Activated CD8-positive, alpha-beta memory T cell treated with anti-CD3 and anti-CD28 coated beads, Interleukin-2, amount 10 ng/mL, durations not matched to agents 7 days and 5 days (primary cell): ENCODE data around the gene ZNF486. TPM values are rescaled to one million over a fixed set of nuclear protein-coding genes. Genes with fewer than 3 reads are reported as not detected.
"Not testable (repeated sequence)": the region's sequence is repeated elsewhere in the genome, so short reads cannot be mapped to it uniquely, and the experiment has no call there.

Experiments used
- ATAC-seq: fragments of 150-1000 bp; cut with Tn5 transposase; one replicate; pipeline ENCODE4 v1.10.0; 2021; ENCODE audit warnings: moderate library complexity
- CTCF ChIA-PET: fragments of 350-600 bp; sonication (Branson Sonifier 250); formaldehyde crosslinking; loops from one replicate; lab custom pipeline; 2021; ENCODE audit warnings: antibody characterized with exemption; lab: Charles Lee
- DNase-seq: peaks from one replicate; pipeline ENCODE4 v3.0.0-alpha.2; 2020
- H3K27ac Mint-ChIP-seq: one replicate; pipeline ENCODE4 v1.8.0; 2021; ENCODE audit warnings: mild to moderate bottlenecking, mixed read lengths
- H3K27me3 Mint-ChIP-seq: one replicate; pipeline ENCODE4 v1.8.0; 2021; ENCODE audit warnings: mixed read lengths
- H3K36me3 Mint-ChIP-seq: one replicate; pipeline ENCODE4 v1.8.0; 2021; ENCODE audit warnings: mild to moderate bottlenecking, mixed read lengths
- H3K4me1 Mint-ChIP-seq: one replicate; pipeline ENCODE4 v1.8.0; 2021; ENCODE audit warnings: mixed read lengths
- H3K4me3 Mint-ChIP-seq: one replicate; pipeline ENCODE4 v1.8.0; 2021; ENCODE audit warnings: mild to moderate bottlenecking, moderate library complexity, mixed read lengths
- H3K9me3 Mint-ChIP-seq: one replicate; pipeline ENCODE4 v1.8.0; 2022; ENCODE audit warnings: low read depth, mixed read lengths
- total RNA-seq, 2 experiments: library from RNA; stranded (reverse); gene quantifications; one replicate each; pipeline ENCODE4 v1.2.3, GENCODE V29; 2021

The ZNF486 gene
- total RNA-seq, 2 experiments from 2014 or later, result 11.9 to 15.0 TPM

- Mint-ChIP-seq H3K27ac (no peak overlapping the region), H3K27me3 (no peaks in the 10 kb centered on the region), H3K4me1 (peaks cover 11% of the 10 kb centered on the region), H3K9me3 (peaks cover 14% of the 10 kb centered on the region), H3K36me3 (peaks cover 14% of the 10 kb centered on the region), H3K4me3 (no peak overlapping the region)
- DNase-seq (no peak), ATAC-seq (no peak)
- CTCF ChIA-PET, result no interaction called here
Observed at GRCh38 chr19:20245309-20245708, 78.3 kb downstream of the ZNF486 start.

DNA sequence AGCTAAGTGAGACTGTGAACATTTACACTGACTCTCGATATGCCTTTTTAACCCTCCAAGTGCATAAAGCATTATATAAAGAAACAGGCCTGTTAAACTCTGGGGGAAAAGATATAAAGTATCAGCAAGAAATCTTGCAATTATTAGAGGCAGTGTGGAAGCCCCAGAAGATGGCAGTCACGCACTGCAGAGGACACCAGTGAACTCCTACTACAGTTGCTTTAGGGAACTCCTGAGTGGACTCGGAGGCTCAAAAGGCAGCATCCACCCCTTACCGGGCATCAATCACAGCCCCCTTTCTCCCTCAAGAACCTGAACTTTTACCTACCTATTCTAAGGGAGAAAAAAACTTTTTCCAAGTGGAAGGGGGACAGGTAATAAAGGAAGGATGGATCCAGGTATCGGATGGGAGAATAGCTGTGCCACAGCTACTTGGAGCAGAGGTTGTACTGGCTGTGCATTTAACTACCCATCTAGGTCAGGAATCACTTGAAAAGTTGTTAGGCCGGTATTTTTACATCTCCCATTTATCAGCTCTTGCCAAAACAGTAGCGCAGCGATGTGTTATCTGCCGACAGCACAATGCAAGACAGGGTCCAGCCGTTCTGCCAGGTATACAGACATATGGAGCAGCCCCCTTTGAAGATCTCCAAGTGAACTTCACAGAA is 80.1 kb downstream of the ZNF486 start:
- Mint-ChIP-seq H3K27ac (no peak overlapping the region), H3K4me1 (peaks cover 14% of the 10 kb centered on the region), H3K4me3 (no peak overlapping the region), H3K27me3 (no peaks in the 10 kb centered on the region), H3K36me3 (peaks cover 14% of the 10 kb centered on the region), H3K9me3 (peaks cover 14% of the 10 kb centered on the region)
- ATAC-seq (no peak), DNase-seq (no peak)
- CTCF ChIA-PET, result interaction anchor here (2.1 kb wide), 1 partner anchor 8 kb away, joined by 5 read pairs; no protein-coding TSS in a partner anchor

DNA sequence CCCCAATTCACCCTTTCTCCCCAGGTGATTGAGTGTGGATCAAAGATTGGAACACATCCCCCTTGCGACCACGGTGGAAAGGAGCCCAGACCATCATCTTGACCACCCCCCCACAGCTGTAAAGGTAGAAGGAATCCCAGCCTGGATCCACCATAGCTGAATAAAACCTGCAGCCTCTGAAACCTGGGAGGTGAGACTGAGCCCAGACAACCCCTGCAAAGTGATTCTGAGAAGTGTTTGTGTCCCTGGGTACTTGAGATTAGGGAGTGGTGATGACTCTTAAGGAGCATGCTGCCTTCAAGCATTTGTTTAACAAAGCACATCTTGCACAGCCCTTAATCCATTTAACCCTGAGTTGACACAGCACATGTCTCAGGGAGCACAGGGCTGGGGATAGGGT is 81.2 kb downstream of the ZNF486 start:
- ATAC-seq, H3K4me3 Mint-ChIP-seq, DNase-seq, H3K27ac Mint-ChIP-seq, H3K27me3 Mint-ChIP-seq: not testable (repeated sequence)
- Mint-ChIP-seq H3K9me3 (peaks cover 14% of the 10 kb centered on the region), H3K36me3 (peaks cover 12% of the 10 kb centered on the region), H3K4me1 (peaks cover 23% of the 10 kb centered on the region)
- CTCF ChIA-PET, result interaction anchor here (2.1 kb wide), 1 partner anchor 9 kb away, joined by 5 read pairs; no protein-coding TSS in a partner anchor

Other genes with a start within 250 kb of the ZNF486 start
- 10 to 100 TPM in 1 of 2 experiments, 1 to 10 TPM in 1; 7.5 to 13.7 TPM for gene ZNF682, start 127.7 kb upstream of the ZNF486 start, total RNA-seq
- 10 to 100 TPM; 16.6 to 22.0 TPM for gene ZNF90, start 89.2 kb upstream of the ZNF486 start, total RNA-seq